ENCODE data around the gene RRP1.

Gene RRP1

DNA sequence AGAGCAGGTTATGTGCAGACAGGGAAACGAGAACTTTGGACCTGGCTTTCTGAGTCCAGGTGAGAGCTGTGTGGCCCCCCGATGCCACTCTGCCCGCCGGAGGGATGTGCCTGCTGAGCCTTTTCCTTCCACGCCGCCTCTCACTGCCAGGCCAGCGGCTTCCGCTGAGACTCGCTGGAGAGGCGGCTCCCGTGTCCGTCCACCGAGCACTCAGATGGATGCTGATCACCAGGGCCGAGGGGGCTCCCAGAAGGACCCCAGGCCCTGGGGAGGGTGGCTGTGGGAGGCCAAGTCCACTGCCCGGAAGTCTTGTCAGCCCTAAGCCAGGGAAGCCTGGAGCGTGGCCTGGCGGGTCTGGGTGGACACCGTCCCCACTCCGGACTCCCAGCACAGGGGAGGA lies 29.7 kb upstream of the RRP1 start:
- no peak for DNase-seq

DNA sequence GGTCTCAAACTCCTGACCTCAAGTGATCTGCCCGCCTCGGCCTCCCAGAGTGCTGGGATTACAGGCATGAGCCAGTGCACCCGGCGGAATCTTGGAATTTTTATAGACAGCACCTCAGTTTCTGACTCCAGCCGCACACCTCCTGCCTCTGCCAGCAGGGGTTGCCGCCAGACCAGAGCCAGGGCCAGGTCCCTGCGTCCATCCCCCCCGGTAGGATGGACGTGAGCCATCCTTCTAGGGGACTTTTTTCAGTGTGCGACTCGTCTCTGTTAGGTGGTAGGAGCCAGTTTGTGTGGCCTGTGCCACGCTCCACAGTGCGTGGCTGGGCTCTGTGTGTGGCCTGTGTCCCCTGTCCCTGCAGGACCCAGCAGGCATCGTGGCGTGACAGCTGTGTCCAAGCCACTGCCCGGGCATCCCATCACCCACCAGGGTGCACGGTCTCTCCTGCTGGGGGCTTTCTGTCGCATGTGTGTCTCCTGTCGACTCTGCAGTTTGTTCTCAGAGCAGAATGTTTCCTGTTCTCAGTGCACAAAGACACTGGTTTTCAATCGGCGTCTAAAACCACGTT lies 28.9 kb upstream of the RRP1 start:
- DNase-seq: no peak

- DNase-seq: no peak
Measured at GRCh38 chr21:43761886-43762285, 27.5 kb upstream of the RRP1 start.

- no peak for DNase-seq
Measured at GRCh38 chr21:43762303-43763128, 26.9 kb upstream of the RRP1 start.

- no peak for DNase-seq
Measured at GRCh38 chr21:43763901-43764523, 25.4 kb upstream of the RRP1 start.

- DNase-seq: no peak
Measured at GRCh38 chr21:43764576-43765495, 24.5 kb upstream of the RRP1 start.

GRCh38 chr21:43766734-43767497 lies 22.5 kb upstream of the RRP1 start:
- DNase-seq: no peak

DNA sequence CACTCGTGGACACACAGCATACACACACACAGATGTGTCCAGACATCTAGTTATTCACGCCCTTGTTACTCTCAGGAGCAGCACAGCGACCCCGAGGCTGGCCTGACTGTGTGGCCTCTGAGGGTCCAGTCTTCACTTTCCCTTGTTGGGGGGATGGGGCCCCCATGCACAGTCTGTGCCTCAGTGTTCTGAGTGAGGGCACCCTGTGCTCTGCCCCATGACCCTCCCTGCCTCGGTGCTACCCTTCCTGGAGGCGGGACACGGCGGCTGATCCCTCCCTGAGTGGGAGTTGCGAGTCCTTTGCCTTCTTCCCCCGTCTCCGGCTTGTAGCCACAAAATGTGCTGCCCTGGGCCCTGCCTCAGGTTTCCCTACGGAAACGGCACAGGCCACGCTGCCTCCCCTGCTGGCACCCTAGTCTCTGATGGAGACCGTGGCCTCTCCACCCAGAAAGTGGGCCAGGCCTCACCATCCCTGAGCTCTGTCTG lies 21.8 kb upstream of the RRP1 start:
- DNase-seq: no peak

GRCh38 chr21:43767984-43768867 lies 21.2 kb upstream of the RRP1 start:
- DNase-seq: no peak

GRCh38 chr21:43768868-43769167 lies 20.6 kb upstream of the RRP1 start:
- no peak for DNase-seq

GRCh38 chr21:43769325-43769958 lies 19.9 kb upstream of the RRP1 start:
- DNase-seq: no peak

DNA sequence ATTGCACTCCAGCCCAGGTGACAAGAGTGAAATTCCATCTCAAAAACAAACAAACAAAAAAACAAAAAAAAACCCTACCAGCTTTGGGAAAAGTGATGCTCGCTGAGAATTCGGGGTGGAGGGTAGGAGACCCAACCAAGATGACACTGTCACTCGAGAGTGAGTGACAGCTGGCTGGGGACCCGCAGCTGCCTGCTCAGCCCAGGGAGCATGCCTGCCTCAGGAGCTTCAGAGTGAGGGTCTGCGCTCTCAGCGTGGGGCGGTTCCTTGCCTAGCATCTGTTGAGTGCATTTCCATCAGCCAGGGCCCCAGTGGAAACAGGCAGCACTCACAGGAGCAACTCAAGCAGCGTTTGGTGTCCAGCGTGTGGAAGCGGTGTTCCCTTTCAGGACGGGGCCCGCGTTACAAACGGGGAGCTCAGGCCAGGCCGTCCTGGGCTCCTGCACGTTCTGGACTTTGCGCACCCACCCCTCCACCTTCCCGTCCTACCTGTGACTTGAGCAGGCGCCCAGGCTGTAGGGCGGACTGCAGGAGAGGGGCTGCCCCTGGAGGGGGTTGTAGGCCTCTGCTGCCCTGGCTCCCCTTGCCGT lies 19.2 kb upstream of the RRP1 start:
- DNase-seq: no peak

GRCh38 chr21:43771199-43771675 lies 18.1 kb upstream of the RRP1 start:
- no peak for DNase-seq

DNA sequence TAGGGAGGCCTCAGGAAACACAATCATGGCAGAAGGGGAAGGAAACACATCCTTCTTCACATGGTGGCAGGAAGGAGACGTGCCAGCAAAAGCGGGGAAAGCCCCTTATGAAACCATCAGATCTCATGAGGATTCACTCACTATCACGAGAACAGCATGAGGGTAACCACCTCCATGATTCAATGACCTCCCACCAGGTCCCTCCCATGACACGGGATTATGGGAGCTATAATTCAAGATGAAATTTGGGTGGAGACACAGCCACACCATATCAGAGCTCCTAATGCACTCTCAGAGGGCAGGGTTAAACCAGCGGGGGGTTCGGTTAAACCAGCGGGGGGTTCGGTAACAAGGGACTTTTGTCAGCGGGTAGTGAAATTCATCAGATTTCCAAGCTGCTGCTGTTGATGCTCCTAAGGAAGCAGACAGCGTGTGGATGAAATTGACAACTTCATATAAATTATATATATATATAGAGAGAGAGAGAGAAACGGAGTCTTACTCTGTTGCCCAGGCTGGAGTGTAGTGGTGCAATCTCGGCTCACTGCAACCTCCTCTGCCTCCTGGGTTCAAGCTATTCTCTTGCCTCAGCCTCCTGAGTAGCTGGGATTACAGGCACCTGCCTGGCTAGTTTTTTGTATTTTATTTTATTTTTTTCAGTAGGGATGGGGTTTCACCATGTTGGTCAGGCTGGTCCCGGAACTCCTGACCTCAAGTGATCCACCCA lies 17.5 kb upstream of the RRP1 start:
- DNase-seq: no peak

DNA sequence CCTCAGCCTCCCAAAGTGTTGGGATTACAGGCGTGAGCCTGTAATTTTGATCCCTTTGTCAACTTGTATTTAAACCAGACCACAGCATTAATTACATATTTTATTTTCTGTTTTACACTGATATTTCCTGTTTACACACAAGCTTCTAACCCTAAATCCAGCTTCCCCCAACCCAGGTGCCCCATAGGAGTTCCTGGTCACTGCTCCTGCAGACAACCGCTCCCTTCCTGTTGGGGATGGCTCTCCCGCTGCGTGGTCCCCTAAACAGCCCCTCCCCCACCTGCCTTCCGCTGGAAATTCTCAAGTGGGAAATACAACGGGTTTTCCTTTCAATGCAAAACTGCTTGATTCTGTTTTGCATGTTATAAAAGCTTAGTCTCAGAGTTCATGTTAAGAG lies 17.0 kb upstream of the RRP1 start:
- no peak for DNase-seq

GRCh38 chr21:43774163-43774562 lies 15.2 kb upstream of the RRP1 start:
- DNase-seq: no peak

DNA sequence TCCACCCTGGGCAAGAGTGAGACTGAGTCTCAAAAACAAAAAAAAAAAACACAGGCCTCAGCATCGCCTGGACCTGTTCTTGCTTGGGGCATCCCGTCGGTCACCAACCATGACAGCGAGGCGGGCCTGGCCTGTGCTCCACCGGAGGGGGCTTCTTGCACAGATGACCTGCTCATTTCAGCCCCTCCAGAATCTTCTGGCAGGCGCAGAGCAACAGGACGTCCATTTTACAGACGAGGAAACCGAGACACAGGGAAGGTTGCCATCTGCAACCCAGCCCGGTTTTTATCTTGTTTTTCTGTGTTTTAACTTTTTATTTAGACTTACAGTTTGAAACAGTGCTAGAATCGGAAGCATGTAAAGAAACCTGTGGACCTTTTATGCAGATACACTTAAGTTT lies 14.2 kb upstream of the RRP1 start:
- no peak for DNase-seq

DNA sequence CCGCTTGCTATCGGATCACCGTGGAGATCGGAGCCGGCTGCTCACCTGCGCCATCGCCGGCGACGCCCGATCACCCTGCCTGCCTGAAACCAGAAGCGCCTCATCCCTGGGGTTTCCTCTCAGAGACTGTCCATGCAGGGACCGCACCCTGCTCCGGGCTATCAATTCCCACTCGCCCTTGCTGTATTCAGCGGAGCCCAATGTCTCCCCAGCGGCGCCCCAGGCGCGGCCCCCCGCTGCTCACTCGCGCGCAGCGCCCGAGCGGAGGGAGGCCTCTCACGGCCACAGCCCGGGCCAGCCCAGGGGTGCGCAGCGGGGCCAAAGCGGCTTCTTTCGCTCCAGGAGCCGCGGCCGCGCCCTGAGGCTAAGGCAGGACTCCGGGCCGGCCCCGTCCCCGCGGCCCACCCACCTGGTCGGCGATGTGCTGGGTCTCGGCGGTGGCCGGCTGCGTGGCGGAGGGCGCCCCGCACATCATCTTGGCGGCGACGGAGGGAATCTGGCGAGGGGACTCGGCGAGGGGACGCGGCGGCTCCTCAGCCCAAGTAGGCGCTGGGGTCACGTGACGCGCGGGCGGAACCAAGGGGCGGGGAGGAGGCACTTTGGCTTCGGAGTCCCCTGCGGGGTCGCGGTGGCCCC lies 13.5 kb upstream of the RRP1 start, which contains the start of gene CSTB:
CSTB (minus strand) TSS at position 514 of the 636 bp plus-strand sequence; CDS start at position 475, 39 bp downstream.
- DNase-seq: peak; percentile 63 to 76

DNA sequence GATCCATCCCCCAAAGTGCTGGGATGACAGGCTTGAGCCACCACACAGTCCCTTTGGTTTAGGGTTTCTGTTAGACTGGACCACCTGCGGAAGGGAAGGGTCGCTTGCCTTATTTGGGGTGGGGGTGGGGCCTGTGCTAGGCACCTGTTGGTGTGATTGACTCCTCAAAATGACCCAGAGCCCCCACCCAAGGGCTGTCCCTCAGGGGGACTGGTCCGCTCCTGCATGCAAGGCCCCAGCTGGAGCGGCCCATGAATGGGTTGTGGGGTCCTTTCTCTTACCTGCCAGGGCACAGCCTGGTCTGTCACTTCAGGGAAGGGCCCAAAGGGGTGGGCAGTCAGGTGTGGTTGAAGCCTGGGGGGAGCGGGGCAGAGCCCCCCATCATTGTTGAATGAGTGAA lies 11.4 kb upstream of the RRP1 start:
- DNase-seq: no peak
